NCI-H2196 (cell line): ENCODE measurements around the gene NHSL2.

Source experiments
- DNase-seq: peaks from one replicate; lab custom pipeline; 2025; ENCODE audit not compliant: unreplicated experiment; lab: John Stamatoyannopoulos, UW

Gene NHSL2

DNA sequence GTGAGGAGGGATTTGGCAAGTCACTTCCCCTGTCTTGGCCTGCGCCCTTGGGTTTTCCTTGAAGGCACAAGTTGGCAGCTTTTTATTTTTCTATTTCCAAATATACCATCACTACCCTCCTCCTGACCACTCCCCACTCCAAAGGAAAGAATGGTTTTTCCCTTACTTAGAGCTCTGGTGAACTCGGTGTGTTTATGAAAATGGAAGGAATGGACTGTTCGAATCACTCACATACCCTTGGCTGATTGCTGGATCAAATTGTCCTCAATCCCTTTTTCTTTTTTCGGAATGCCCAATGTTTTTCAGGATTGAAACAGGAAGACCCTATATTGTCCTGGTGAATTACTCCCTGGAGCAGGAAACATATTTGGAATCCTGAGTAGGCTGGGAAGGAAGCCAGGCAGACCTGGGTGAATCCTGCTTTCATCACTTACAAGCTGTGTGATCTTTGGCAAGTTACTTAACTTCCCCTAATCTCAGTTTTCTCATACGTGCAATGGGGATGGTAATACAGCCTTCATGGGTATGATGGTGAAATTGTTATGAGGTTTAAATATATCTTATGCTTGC is 150.4 kb downstream of the NHSL2 start:
- DNase-seq, result no peak

DNA sequence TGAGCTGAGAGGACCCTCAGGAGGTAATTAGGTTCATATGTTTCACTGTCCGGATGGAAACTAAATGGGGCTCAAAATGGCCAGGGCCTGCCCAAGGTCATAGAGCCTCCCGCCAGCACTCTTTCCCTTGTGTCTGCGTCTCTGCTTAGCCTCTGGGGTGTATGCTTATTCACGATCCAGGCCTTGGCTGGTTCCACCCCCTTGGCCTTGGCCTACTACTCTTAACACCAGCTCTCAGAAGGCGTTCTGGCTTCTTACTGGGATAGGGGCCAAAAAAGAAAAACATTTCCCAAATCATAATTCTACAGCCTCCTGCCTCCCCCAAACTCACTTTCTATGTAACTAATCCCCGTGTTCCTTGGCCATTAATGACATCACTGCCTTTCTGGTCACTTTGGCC is 152.3 kb downstream of the NHSL2 start:
- no peak for DNase-seq

DNA sequence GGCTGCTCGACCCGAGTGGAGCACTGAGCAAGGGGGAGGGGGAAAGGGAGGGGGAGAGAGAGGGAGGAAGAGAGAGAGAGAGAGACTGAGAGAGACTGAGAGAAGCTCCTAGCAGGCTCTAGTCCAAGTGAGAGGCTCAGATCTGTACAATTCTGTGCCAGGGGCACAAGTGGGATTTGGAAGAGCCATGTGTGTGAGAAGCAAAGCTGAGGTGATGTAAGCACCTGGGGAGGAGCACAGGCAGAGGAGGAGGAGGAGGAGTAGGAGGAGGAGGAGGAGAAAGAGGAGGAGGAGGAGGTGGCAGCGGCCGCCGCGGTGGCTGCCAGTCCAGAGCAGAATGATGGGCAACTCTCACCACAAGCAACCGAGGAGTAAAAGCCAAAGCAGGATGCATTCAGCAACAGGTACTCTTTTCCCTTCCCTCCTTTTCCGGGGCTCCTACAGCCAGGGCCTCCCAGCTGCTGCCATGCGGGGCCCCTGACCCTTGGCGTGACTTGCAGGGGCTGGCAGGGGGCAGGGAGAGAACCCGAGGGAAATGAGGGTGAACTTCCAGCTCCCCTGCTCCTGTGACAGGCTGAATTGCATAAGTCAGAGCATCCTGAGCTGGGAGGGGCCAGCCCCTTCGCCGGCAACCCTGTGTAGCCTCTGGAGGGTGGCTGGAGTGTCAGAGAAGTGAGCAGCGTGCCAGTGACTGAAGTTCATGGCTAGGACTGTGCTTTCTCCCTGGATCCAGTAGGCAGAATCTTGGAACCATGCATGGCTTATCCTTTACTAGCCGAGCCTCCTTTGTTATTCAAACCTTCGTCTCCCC is 158.9 kb downstream of the NHSL2 start:
- no peak for DNase-seq

DNA sequence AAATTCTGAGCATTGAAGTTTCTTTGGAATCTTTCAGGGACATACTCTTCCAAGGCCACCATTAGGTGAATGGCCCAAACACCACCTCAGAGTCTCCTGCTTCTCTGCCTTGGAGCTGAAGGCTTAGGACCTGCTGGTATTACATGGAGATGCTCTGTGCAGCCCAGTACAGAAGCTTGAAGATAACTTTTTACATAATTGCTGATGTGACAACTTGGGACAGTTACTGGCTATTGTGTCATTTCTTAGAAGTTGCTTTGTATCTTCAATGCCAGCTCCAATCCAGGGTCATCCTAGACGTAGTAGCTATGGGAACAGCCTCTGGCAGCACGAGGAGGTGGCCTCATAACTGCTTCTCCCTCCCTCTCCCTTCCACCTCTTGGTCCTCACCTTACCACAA is 160.6 kb downstream of the NHSL2 start:
- no peak for DNase-seq

DNA sequence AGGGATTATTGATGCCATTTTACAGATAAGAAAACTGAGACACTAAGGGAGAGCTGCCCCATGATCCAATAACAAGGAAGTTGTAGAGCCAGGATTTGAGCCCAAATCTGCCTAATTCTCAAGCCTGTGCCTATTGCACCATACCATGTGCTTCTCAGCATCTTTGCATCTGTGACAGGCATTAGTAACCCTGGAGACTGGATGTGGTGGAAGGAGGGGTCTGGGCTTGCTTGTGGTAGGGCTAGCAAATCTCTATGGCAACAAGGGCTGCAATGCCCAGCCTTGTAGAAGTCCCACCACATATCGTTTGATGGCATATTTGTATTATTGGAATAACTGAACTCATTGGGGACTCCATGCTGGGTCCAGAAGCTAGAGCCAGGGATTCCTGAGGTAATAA is 163.0 kb downstream of the NHSL2 start:
- DNase-seq, result no peak

DNA sequence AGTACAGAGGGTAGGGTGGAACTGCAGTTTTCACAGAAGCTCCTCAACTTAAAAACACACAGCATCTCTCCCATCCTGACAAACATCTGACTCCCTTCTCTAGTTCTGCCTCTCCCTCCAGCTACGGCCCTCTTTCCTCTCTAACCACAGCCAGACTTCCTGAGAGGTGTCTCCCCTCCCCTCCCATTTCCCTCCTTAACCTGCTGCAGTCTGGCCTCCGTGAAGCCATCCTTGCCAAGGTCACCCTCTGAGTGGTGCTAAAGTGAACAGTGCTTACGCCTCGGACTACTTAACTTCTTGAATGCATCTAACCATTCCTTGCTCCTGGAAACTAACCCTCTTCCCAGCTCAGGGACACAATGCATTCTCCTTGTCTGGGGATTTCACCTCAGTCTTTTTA is 167.8 kb downstream of the NHSL2 start:
- no peak for DNase-seq

DNA sequence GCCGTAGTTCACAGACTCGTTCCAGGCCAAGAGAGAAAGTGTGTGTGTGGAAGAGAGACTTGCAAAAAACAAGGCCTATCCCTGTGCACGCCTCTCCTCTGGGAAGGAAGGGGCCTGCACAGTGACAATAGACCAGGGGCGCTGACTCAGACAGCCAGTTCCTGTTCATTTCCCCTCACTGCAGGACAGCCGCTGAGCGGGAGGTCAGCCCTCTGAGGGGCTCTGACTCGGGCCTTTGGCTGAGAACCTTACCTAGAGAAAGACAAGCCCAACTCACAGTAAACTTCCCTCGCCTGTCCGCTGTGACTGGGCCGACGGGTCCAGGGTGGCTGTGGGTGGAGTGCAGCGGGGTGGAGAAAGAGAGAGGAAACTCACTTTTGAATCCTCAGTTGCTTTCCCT is 169.0 kb downstream of the NHSL2 start:
- DNase-seq, result no peak

DNA sequence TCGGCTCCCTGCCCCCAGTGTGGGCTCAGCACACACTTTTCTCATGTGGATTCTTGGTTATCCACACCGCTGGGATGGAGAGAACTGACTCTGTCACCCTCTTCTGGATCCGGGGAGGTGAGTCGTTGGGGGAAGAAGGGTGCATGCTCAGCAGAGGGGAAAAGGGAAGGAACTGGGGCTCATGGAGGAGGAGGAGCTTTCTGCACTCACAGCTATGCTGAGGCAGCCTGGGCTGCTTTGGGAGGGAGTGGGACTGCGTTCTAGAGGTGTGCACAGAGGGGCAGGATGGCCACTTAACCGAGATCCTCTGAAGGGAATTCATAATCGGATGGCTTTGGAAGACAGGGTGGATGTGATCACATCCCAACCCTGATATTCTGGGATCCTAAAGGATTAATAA is 169.5 kb downstream of the NHSL2 start:
- no peak for DNase-seq

DNA sequence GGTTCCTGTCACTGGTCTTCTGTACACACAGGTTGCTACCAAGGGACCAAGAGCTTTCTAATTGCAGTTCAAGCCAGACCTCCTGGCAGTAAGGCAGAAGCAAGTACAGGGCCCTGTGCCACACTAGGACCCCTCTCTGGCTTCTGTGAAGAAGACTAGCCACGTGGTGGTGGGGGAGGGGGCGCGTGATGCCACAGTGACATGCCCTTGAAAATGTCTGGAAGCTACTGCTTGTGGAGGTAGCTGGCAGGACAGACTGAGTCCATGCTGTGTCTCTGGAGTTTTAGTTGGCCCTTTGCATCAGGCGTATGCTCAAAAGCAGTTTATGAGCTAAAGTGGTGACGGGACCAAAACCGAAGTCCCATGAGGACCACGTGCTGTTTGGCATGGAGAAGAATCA is 170.2 kb downstream of the NHSL2 start:
- DNase-seq, result no peak

DNA sequence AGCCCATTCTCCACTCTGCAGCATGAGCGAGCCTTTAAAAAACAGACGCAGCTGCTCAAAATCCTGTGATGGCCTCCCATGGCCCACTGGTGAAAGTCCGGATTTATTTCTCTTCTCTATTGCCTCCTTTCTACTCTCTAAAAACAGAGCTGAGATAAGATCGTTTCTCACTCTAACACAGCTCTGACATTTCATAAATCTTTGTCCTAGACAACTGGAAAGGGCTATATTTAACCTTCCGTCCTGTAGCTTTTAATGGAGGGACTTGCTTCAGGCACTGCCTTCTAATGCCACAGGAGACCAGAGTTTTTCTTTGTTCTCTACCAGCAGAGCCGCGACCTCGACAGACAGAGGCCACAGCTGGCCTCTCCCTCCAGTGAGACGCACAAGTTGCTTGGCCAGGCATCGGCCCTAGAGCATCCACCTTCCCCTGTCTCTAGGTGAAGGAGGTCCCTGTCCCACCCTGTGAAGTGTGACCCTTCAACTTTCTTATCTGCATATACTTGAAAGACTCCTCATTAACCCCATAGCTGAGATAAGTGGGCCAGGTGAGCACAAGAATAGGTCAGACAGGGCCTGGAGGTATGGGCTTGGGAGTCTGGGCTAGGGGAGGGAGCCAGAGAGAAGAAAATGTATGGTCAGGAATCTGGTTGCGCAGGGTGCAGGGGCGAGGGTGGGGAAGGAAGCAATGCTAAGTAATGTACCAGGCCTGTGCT is 171.1 kb downstream of the NHSL2 start:
- no peak for DNase-seq

DNA sequence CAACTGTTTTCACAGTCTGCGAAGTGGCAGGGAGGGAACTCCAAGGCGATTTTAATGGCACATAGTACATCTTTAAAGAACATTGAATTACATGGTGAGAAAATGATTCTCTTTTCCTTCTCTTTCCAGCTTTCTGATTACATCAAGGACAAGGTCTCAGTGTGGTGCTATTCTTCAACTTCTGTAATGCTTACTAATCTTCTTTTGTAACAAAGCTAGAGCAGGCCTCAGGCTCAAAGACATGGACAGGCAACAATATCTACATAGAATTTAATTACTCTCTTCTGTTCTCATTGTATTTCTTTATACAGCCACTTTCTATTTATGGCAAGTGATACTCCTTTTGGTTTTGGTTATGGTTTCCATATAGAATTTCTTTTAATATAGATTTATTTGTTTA is 172.6 kb downstream of the NHSL2 start:
- DNase-seq, result no peak

DNA sequence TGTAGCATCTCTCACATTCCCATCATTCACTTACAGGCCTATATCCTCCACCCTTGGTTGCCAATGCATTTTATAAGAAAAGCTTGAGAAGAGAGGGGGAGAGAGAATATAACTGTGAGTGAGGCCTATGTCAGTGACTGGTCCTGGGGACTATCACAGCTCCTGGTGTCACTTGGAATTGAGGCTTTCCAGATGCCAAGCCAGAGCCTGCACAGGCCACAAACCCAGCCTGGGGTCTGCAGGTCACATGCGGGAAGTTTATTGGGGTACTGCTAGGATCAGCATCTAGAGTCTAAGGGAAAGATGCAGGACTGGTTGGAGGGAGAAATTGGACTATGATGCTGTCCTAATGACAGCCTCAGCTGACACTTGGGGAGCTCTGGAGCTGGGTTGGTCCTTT is 173.5 kb downstream of the NHSL2 start:
- DNase-seq, result no peak

DNA sequence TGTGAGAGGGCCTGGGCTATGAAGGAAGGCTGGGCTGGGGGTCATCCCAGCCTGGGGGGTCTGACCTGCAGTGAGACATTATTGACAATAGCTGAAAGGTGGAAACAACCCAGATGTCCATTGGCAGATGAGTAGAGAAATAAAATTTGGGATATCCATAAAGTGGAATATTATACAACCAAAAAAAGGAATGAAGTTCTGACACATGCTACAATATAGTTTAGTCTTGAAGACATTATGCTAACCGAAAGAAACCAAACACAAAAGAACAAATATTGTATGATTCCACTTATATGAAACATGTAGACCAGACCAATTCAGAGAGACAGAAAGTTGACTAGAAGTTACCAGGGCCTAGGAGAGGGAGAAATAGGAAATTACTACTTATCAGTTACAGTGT is 176.3 kb downstream of the NHSL2 start:
- no peak for DNase-seq

DNA sequence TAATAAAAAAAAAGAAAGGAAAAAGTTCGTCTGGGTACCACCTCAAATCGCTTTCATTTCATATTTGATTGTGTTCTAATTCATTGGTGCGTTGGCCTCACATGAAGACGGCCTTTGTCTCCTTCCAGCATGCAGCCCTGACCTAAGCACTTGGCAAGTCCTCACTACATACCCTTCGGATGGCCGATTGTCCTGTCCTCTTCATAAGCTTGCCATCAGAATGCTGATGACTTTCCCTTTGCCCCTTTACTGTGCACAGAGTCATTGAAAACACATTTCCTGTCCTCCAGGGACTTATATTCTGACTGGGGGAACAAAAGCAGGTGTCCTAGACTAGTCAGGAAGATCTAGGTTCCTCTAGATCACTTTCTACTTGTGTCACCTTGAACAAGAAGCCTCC is 178.1 kb downstream of the NHSL2 start:
- DNase-seq, result no peak

DNA sequence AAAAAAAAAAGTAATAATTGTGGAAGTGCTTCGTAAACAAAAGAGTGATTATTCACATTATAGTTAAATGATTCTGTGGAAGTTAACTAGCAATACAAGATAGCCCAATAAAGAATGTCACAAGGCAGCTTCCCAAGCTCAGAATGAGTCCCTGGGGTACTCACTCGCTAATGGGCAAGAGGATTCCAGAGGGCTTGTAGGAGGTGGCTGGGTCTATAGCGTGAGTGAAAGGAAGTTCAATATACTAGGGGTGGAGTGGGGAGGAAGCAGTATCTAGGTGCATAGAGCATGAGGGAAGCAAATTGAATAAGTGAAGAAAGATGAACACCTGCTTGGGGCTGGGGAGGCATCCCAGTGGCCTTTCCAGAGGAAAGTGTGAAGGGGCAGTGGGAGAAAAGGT is 178.6 kb downstream of the NHSL2 start:
- no peak for DNase-seq

DNA sequence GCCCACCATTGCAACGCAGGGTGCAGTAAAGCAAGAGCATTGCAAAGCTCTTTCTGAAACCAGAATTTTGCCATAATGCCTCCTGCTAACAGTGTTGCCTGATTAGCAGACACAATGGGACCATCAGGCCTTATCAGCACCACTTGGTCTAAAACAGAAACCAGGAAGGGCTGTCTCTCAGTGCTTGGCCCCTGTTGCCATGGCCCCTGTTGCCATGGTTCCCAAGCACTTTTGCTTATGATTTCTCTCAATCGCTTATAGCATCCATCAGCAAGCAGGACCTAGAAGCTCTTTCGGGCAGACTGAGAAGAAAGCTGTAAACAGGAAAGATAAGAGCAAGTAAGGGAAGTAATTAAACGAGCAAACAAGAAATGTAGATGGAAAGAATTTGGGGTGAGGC is 184.2 kb downstream of the NHSL2 start:
- peak; percentile 24 for DNase-seq

DNA sequence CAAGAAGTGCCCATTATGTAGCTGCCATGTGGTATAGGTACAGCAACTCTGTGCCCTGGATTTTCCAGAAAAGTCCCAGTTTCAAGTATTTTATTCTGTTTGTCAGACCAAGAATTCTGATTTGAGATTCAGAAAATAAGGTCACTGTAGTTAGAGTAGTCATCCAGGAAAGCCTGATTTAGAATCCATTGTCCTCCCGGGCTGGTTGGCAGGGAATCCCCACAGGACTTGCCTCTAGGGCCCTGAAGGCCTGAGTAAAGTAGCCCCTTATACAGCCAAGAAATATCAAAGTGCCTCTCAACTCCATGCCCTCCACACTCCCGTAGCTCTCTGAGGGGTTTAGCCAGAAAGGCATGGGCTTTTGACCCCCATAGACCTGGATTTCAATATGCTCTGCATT is 184.7 kb downstream of the NHSL2 start:
- no peak for DNase-seq

DNA sequence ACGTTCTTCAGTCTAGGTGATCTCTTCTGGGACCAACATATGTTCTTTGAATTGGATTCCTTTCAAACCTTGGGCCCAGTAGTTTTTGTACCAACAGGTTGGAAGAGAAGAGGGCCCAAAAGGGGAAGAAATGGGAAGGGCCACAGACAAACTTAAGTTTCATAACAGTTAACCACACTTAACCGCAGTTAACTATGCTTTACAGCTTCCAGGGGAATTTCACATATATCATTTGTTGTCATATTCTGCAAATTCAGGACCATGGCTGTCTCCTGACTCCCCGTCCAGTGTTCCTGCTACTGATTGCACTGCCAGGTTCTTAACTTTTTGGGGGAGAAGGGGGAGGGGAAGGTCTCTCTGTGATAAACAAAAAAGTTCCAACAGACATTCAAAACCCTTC is 186.5 kb downstream of the NHSL2 start:
- DNase-seq, result no peak

DNA sequence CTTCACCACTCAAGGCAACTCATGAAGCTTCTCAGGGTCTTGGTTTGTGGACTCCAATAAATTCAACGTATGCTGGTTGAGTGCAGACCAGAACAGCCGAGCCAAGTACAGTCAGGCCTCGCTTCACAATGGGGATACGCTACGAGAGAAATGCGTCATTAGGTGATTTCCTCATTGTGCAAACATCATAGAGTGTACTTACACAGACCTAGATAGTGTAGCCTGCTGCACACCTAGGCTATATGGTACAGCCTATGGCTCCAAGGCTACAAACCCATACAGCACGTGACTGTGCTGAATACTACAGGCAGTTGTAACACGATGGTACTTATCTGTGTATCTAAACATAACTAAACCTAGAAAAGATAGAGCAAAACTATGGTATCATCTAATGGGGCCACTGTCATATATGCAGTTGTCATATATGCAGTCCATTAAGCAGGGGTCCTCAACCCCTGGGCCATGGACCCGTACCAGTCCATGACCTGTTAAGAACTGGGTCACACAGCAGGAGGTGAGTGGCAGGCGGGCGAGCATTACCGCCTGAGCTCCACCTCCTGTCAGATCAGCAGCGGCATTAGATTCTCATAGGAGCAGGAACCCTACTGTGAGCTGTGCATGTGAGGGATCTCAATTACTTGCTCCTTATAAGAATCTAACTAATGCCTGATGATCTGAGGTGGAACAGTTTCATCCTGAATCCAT is 189.6 kb downstream of the NHSL2 start:
- DNase-seq, result no peak

DNA sequence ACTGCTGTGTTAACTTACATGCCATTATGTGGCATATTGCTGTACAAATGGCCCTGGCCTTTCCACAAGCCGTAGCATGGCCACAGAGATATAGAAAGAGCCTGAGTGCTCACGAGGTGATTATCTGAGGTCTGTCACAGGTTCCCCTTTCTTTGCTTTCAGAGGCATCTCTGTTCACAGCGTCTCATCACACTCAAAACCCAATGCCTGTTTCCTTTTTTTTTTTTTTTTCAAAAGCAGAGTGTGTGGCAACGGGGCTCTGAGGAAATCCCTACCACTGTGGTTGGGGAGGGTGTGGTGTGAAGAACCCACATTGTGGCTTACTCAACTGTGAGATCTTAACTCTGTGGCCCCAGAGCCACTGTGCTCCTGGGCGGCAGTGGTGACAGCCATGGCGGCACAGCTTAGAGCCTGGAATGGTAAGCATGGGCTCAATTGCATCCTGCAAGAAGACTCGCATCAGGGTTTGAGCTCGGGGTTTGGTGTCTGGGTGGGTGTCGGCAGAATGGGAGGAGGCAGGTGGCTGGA is 190.2 kb downstream of the NHSL2 start:
- no peak for DNase-seq

DNA sequence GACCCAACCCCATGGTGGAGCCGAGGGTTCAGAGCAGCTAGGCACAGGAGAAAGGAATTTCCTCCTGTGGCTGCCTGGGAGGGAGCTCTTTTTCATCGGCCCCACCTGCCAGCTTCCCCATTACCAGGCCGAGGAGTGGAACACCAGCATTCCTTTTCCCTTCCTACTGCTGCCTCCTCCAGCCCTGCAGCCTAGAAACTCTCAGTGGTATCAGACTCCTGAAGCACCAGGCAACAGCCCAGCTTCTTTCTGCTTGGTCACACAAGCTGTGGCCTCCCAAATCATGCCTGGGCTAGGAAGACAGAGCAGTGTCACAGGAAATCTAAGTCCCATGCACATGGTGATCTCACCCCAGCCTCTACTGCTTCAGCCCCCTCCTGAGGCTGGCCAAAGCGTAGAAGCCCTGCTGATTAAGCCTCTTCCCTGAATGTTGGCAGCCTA is 191.0 kb downstream of the NHSL2 start:
- no peak for DNase-seq
